ENCODE measurements around the gene GNPAT.

The GNPAT gene

DNA sequence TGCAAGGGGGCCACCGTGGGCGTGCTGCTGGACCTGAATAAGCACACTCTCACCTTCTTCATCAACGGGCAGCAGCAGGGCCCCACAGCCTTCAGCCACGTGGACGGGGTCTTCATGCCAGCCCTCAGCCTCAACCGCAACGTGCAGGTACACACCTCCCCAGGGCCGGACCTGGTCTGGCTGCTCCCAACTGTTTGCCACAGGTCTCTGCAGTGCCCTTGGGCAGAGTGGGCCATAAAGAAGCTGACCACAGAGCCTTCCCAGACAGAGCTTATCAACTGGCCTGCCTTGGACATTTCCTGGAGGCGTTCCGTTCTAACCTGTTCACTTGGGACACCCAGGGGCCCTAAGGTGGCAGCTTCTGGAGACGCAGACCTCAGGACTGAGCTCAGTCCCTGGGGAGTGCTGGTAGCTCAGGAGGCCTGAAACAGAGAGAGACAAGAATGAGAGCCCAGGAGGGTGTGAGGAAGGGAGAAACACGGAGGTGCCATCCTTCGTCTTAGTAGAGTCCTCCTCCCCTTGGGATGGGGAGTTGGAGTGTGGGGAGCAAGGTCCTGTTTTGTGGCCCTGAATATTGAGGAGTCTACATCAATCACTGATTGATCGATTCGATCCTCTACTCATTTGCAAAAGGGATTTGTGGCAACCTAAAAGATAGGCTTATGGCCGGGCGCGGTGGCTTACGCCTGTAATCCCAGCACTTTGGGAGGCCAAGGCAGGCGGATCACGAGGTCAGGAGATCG is 27.0 kb upstream of the GNPAT start:
- DNase-seq (ENCODE audit: low read depth), result no peak

GRCh38 chr1:231214918-231215680 is 25.9 kb upstream of the GNPAT start:
- no peak for DNase-seq (ENCODE audit: low read depth)

- no peak for DNase-seq (ENCODE audit: low read depth)
Observed at GRCh38 chr1:231215681-231216385, 25.2 kb upstream of the GNPAT start.

GRCh38 chr1:231216498-231216897 is 24.5 kb upstream of the GNPAT start:
- no peak for DNase-seq (ENCODE audit: low read depth)

GRCh38 chr1:231217056-231217455 is 24.0 kb upstream of the GNPAT start:
- no peak for DNase-seq (ENCODE audit: low read depth)

DNA sequence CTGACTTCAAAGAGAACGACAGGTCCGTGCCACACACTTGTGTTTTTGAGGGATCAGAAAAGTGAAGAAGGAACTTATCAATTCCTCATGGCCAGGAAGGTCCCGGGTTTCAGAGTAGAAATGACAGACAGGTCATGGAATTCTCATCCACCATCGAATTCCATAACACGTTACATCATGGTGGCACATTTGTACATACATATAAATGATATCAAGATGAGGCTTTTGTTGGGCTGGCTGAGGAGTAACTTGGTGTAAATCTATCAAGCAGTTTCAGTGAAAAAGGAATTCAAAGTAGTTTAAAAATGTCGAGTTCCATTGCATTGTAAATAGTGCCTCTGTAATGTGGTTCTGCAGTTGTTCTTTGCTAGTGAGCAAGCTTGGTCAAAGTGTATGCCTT is 22.9 kb upstream of the GNPAT start:
- DNase-seq (ENCODE audit: low read depth), result peak; percentile 24

DNA sequence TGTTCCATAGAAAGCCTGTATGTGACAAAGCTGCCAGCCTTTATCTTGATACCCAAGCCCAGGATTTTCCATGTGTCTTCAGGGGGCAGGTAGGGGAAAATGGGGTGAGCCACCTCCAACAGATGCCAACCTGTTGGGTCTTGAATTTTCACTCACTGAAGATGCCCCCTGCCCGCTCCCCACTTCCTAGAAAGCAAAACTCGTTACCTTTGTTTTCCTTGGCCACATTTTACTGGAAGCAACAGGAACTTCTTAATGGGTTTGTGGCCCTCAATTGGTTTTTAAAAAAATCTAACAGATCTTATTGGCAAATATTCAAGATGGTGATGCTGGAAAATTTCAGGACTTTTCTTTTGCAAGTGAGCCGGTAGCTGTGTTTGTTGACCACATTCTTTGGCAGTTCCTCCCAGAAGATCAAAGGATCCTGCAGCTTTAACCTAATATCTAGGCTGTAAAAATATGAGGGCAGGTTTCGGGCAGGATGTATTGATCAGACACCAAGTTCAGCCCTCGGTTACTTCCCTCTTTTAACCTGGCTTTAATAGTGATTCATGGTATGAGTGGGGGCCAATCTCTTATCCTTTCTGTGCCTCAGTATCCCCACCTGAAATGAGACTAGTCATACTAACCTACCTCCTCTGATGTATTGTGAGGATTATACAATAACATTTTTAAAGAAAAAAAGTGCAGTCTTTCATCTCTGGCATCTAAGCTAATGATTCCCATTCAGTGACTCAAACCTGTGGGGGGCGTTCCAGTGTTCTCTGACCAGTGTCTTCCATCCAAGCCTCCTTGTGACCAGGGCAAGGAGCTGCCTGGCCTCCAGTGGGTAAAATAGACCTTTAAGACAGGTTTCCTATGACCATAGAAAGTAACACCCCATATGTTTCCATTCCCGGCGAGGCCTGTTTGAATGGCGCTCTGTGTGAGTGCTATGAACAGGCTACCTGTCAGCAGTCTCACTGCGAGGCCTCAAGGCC is 21.3 kb upstream of the GNPAT start:
- DNase-seq (ENCODE audit: low read depth), result no peak

DNA sequence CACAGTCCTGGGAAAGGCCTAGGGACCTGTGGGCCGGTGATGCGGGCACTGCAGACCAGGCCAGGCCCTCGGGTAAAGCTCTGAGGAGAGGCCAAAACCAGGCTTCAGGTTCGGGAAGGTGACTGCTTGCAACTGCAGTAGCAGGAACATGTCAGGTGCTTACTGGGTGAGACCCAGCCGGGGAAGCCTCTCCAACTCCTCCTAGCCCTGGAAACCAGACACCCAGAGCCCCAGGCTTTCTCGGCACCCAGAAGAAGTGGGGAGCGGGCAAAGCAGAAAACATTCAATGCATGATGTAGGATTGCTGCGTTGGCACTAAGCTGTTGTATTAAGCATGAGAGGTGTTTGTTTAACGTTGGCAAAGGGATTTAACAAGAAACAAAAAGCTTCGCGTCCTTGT is 20.2 kb upstream of the GNPAT start:
- no peak for DNase-seq (ENCODE audit: low read depth)

DNA sequence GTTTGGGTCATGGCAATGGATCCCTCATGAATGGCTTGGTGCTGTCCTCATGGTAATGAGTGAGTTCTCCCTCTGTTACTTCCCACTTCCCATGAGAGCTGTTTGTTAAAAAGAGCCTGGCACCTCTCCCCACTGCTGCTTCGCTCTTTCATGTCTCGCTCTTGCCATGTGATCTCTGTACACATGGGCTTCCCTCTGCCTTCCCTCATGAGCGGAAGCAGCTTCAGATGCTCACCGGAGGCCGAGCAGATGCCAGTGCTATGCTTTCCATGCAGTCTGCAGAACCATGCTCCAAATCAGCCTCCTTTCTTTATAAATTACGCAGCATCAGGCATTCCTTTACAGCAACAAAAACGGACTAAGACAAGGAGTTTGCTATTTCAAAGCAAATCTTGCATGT is 14.9 kb upstream of the GNPAT start:
- no peak for DNase-seq (ENCODE audit: low read depth)

GRCh38 chr1:231231511-231231910 is 9.5 kb upstream of the GNPAT start:
- DNase-seq (ENCODE audit: low read depth), result no peak

DNA sequence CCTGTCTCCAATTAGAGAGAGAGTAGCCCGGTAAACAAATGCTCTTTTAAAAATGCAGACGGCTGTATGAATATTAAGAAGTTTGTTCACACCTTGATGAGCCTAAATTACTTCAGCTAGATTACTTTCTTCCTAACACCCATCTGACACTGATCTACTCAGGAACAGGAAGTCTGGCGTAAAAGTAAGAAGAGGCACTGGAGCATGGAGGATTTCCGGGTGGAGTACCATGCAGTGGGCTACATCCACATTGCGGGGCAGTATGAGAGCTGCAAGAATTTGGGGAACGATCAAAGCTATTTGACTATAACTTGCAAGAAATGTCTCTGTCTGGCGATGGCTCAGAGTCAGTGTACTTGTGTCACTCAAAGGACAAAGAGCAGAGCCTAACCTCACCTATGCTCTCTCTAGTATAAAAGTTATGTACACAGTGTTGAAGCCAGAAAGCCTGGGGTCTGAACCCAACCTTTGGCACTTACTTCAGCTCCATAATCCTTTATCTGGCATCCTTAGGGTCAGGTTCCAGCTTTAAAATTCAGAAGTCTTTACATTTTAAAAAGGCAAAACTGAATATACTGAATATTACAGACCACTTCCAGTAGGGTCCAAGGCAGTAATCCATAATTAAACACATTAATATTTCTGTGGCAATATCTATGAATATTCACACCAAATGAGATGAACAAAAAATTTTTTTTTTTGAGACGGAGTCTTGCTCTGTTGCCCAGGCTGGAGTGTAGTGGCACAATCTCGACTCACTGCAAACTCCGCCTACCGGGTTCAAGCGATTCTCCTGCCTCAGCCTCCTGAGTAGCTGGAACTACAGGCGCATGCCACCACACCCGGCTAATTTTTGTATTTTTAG is 7.9 kb upstream of the GNPAT start:
- DNase-seq (ENCODE audit: low read depth), result no peak

- no peak for DNase-seq (ENCODE audit: low read depth)
Observed at GRCh38 chr1:231233735-231234417, 7.1 kb upstream of the GNPAT start.

DNA sequence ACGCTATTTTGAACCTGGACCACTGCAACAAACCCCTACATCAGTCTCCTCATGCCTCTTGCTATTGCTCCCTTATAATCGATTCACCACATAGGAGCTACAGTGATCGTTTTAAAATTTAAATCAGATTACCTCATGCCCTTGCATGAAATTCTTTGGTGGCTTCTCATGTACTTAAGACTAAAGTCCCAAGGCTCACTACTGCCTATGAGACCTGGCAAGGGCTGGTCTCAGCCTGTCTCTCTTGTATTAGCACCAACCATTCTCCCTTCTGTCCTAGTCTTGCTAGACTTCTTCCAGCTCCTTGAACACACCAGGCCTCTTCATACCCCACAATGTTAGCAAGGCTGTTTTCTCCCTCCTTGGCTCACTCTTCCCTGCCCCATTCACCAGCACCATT is 6.5 kb upstream of the GNPAT start:
- DNase-seq (ENCODE audit: low read depth), result no peak

- DNase-seq (ENCODE audit: low read depth), result no peak
Observed at GRCh38 chr1:231235526-231236207, 5.3 kb upstream of the GNPAT start.

- DNase-seq (ENCODE audit: low read depth), result no peak
Observed at GRCh38 chr1:231236208-231236591, 4.8 kb upstream of the GNPAT start.

DNA sequence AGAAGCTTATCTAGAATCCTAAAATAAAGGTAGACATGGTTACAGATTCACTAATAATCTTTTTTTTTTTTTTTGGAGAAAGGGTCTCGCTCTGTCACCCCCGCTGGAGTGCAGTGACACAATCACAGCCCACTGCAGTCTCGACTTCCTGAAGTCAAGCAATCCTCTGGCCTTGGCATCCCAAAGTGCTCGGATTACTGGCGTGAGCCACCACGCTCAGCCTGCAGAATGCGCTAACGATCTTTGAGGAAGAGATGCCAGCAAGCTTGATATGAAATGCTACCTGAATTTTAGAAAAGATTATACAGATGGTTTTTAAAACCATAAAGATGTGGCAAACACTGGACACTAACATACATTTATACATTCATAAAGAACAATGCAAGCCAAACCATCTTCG is 4.1 kb upstream of the GNPAT start:
- no peak for DNase-seq (ENCODE audit: low read depth)

DNA sequence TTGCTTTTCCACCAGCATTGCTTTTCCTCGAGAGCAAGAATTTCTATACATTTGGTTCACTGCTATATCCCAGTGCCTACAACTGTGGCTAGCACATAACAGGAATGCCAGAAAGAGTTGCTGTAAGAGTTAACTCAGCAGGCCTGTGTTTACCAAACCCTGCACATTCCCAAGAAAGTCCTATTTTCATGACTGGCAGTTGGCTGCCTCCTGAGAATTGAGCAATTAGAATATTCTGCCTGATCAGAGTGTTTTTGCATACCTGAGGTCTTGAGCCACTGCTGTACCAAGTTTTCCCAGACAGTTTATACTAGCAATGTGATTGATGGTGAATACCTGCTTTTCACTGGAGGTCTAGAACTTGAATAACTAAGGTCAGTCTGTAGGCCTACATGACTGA is 2.7 kb upstream of the GNPAT start:
- no peak for DNase-seq (ENCODE audit: low read depth)

DNA sequence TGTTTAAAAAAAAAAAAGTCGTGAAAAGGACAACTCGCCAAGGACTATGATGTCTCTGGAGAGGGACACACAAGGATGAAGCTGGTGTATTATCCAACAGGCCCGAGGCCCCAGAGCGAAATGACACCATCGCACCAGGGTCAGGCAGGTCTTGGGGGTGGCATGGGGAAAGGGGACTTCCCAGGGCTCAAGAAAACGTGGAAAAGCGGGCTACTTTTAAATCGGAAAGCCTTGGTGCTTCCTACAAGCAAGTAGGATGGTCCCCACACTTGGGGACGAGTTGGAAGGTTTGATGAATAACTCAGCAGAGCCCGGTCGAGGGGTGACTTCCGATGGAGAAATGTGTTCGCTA is 505 bp upstream of the GNPAT start:
- no peak for DNase-seq (ENCODE audit: low read depth)

- DNase-seq (ENCODE audit: low read depth), result peak; percentile 26
Observed at GRCh38 chr1:231241750-231242149, 738 bp downstream of the GNPAT start.
